GM18499 (cell line): Measurements from ENCODE around the gene TWSG1.
"Not testable (repeated sequence)": the region's sequence is repeated elsewhere in the genome, so short reads cannot be mapped to it uniquely, and the experiment has no call there.

Experiments used
- ATAC-seq: cut with Tn5 transposase; IDR thresholded peaks from one replicate; pipeline ENCODE4 v1.9.1; 2021; ENCODE audit warnings: moderate number of reproducible peaks; ENCODE audit not compliant: insufficient read depth, unreplicated experiment

The TWSG1 gene

GRCh38 chr18:9334973-9335696 is 562 bp downstream of the TWSG1 start:
- peak; percentile 21 for ATAC-seq

DNA sequence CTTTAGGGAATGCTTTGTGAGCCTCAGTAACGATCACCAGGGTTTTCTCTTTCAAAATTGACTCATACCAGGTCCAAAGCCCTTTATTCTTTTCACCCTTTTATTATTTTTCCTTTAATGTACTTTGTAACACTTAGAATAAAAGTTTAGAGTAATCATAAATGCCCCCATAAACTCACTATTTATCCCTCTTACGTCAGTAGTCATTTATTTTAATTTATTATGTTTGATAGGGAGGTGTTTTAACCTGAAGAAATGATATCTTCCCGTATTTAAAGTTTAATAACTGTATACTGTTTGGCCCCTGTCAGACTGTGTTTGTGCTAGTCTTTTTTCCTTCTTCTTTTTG is 1.1 kb downstream of the TWSG1 start:
- no peak for ATAC-seq

DNA sequence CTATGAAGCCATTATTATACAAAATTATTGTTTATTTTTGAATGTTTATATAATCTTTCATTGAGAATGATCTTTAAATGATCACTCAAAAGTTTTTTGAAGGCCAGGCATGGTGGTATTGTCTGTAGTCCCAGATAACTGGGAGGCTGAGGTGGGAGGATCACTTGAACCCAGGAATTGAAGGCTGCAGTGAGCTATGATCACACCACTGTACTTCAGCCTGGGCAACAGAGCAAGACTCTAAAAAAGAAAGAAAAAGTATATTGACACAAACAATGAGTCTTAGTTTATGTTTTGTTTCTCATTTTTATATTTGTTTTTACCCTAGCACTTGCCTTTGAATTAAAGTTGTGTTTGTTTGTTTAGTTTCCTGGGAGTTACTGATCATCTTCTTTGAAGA is 2.3 kb downstream of the TWSG1 start:
- ATAC-seq, result no peak

GRCh38 chr18:9337873-9338272 is 3.3 kb downstream of the TWSG1 start:
- no peak for ATAC-seq

DNA sequence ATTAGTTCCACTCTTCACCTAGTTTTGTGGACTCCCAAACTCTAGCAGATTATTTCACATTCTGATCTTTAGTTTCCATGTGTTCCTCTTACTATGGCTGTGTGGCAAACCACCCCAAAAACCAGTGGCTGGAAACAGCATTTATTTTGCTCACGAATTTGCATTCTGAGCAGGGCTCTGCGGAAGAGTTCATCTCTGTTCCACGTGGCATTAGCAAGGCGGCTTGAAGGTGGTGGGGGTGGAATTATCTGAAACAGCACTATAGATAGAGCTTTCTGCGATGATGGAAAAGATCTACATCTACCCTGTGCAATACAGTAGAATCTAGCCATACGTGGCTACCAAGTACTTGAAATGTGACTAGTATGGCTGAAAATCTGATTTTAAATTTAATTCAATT is 5.9 kb downstream of the TWSG1 start:
- ATAC-seq, result no peak

DNA sequence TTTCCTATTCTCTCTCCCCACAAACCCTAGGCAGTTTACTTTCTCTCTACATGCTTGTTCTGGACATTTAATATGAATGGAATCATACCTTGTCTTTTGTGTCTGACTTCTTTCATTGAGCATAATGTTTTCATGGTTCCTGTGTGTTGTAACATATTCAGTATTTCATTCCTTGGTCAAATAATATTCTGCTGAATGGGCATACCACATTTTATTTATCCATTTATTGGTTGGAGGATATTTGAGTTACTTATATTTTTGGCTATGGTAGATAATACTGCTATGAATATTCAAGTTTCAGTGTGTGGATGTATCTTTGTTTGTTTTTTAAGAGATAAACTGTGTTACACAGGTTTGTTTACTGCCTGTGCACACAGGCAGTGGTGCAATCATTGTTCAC is 9.0 kb downstream of the TWSG1 start:
- no peak for ATAC-seq

DNA sequence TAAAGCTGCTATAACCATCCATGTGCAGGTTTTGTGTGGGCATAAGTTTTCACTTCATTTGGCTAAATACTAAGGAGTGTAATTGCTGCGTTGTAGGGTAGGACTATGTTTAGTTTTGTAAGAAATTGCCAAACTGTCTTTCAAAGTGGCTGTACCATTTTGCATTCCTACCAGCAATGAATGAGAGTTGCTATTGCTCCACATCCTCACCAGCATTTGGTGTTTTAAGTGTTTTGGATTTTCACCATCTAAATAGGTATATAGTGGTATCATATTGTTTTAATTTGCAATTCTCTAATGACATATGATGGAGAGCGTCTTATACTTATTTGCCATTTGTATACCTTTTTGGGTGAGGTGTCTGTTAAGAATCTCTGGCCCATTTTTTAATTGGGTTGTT is 12.2 kb downstream of the TWSG1 start:
- ATAC-seq, result no peak

GRCh38 chr18:9348079-9348671 is 13.6 kb downstream of the TWSG1 start:
- no peak for ATAC-seq

- ATAC-seq, result no peak
Measured at GRCh38 chr18:9348766-9349165, 14.2 kb downstream of the TWSG1 start.

DNA sequence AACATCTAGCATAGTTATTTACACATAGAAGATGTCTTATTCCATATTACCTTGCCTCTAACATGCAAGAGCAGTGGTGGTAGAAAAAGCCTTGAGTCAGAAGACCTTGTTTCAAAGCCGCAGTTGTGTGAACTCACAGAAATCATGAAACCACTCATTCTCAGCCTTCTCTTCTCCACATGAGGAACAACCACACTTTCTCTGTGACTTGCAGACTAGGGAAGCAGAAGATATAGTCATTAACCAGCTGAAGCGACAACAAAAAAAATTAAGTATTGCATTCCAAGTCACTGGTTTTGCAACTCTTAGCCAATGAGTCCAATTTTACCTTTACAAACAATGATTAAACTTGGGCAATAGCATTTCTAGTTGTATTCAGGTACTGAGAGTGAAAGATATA is 19.0 kb downstream of the TWSG1 start:
- ATAC-seq, result peak; percentile 72

- ATAC-seq, result peak; percentile 44
Measured at GRCh38 chr18:9354256-9354655, 19.7 kb downstream of the TWSG1 start.

GRCh38 chr18:9356976-9357375 is 22.4 kb downstream of the TWSG1 start:
- no peak for ATAC-seq

GRCh38 chr18:9359796-9360195 is 25.2 kb downstream of the TWSG1 start:
- no peak for ATAC-seq

GRCh38 chr18:9361191-9361590 is 26.6 kb downstream of the TWSG1 start:
- no peak for ATAC-seq

GRCh38 chr18:9362869-9363268 is 28.3 kb downstream of the TWSG1 start:
- no peak for ATAC-seq

DNA sequence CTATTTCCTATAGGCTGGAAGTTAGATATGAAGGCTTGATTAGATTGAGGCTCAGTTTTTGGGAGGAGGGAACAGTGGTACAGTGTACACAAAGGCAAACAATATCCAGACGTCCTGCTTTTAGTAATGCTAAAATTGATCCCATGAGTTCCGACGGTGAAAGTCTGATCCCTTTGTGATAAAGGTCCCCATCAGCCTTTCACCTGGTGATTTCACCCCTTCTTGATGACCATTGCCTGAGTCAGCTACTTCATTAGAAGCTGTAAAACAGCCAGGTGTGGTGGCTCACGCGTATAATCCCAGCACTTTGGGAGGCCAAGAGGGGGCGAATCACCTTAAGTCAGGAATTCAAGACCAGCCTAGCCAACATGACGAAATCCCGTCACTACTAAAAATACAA is 29.7 kb downstream of the TWSG1 start:
- ATAC-seq, result no peak

- ATAC-seq, result no peak
Measured at GRCh38 chr18:9365406-9365805, 30.8 kb downstream of the TWSG1 start.

- ATAC-seq, result no peak
Measured at GRCh38 chr18:9366126-9366714, 31.6 kb downstream of the TWSG1 start.

GRCh38 chr18:9373254-9373653 is 38.7 kb downstream of the TWSG1 start:
- not testable (repeated sequence) for ATAC-seq

DNA sequence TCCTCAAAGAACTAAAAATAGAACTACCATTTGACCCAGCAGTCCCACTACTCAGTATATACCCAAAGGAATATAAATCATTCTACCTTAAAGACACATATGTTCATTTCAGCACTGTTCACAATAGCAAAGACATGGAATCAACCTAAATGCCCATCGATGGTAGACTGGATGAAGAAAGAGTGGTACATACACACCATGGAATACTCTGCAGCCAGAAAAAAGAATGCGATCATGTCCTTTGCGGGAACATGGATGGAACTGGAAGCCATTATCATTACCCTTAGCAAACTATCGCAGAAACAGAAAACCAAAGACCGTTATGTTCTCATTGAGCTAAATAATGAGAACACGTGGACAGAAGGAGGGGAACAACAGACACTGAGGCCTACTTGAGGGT is 44.5 kb downstream of the TWSG1 start:
- ATAC-seq, result no peak

DNA sequence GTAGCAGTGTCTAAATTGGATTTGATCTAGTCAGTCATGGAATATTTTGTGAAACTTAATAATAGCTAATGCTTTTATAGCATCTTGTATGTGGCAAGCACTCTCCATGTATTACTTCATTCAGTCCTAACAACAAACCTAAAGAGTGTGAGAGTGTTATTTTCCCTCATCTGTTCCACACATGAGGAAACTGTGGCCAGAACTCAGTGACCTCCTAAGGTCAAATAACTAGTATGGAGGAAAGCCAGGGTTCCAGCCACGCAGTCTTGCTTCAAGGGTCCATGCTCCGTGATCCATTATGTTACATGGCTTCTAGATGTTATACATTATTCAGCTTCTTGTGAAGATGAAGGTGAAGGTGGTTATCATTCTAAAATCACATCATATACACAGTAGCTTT is 45.5 kb downstream of the TWSG1 start:
- no peak for ATAC-seq
